Measurements from ENCODE around the gene RFC1. TPM values are rescaled to one million over a fixed set of nuclear protein-coding genes. Genes with fewer than 3 reads are reported as not detected.
"Not testable (repeated sequence)": the region's sequence is repeated elsewhere in the genome, so short reads cannot be mapped to it uniquely, and the experiment has no call there.

RFC1 gene
- total RNA-seq, 2 donors from 2014 or later = 27.7 to 33.3 TPM

DNA sequence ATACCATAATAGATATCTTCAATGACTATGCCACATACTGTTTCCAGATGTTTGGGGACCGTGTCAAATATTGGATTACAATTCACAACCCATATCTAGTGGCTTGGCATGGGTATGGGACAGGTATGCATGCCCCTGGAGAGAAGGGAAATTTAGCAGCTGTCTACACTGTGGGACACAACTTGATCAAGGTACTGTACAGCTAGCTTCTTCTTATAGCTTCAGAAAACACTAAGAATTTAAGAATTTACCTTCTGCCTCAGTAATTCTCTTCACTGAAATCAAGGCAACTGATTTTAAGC, 41.4 kb upstream of the RFC1 start:
- H3K36me3 ChIP-seq = no peaks in the 10 kb centered on the region
- H3K4me3 ChIP-seq = no peak overlapping the region
- H3K4me1 ChIP-seq (replicated peaks) = no peaks in the 10 kb centered on the region
- intact Hi-C loops (cut with DNase I) = no loop called here
- no peaks in the 10 kb centered on the region for H3K27me3 ChIP-seq (replicated peaks; ENCODE audit: insufficient read depth)
- no peak overlapping the region for H3K27ac ChIP-seq
- 60% methylated on average over 1 of the region's 1 CpG for WGBS
- no peak for DNase-seq (ENCODE audit: low spot score)
- H3K9me3 ChIP-seq = no peaks in the 10 kb centered on the region
- TF ChIP-seq POLR2AphosphoS5 (IDR thresholded peaks at IDR 0.05) (no peak), POLR2A (IDR thresholded peaks at IDR 0.05) (no peak)
- TF ChIP-seq, protein P1, sequence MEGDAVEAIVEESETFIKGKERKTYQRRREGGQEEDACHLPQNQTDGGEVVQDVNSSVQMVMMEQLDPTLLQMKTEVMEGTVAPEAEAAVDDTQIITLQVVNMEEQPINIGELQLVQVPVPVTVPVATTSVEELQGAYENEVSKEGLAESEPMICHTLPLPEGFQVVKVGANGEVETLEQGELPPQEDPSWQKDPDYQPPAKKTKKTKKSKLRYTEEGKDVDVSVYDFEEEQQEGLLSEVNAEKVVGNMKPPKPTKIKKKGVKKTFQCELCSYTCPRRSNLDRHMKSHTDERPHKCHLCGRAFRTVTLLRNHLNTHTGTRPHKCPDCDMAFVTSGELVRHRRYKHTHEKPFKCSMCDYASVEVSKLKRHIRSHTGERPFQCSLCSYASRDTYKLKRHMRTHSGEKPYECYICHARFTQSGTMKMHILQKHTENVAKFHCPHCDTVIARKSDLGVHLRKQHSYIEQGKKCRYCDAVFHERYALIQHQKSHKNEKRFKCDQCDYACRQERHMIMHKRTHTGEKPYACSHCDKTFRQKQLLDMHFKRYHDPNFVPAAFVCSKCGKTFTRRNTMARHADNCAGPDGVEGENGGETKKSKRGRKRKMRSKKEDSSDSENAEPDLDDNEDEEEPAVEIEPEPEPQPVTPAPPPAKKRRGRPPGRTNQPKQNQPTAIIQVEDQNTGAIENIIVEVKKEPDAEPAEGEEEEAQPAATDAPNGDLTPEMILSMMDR (IDR thresholded peaks at IDR 0.05) = no peak

GRCh38 chr4:39406763-39407583, 40.8 kb upstream of the RFC1 start, which contains the start of gene KLB:
KLB (plus strand) TSS chr4:39406930; CDS start chr4:39406950, 20 bp downstream.
- Histone ChIP-seq H3K27ac (no peak within 1 kb of the TSS), H3K36me3 (no peaks in the 10 kb centered on the region), H3K4me1 (replicated peaks) (no peaks in the 10 kb centered on the region), H3K4me3 (no peak within 1 kb of the TSS), H3K27me3 (replicated peaks; ENCODE audit: insufficient read depth) (no peaks in the 10 kb centered on the region), H3K9me3 (no peaks in the 10 kb centered on the region)
- 42% methylated on average over 12 of the region's 12 CpGs for WGBS
- intact Hi-C loops (cut with DNase I) = no loop called here
- TF ChIP-seq POLR2AphosphoS5 (IDR thresholded peaks at IDR 0.05) = no peak
- TF ChIP-seq, protein P1 (IDR thresholded peaks at IDR 0.05) = no peak
- TF ChIP-seq POLR2A (IDR thresholded peaks at IDR 0.05) = no peak
- no peak for DNase-seq (ENCODE audit: low spot score)

DNA sequence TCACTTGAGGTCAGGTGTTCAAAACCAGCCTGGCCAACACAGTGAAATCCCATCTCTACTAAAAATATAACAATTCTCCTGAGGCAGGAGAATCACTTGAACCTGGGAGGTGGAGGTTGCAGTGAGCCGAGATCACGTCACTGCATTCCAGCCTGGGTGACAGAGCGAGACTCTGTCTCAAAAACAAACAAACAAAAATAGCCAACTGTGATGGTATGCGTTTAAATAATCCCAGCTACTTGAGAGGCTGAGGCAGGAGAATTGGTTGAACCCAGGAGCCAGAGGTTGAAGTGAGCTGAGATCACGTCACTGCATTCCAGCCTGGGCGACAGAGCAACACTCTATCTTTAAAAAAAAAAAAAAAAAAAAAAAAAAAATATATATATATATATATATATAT, 35.5 kb upstream of the RFC1 start:
- H3K4me3 ChIP-seq; intact Hi-C loops (cut with DNase I); H3K27me3 ChIP-seq (replicated peaks; ENCODE audit: insufficient read depth); H3K27ac ChIP-seq; H3K9me3 ChIP-seq; H3K36me3 ChIP-seq; DNase-seq (ENCODE audit: low spot score); H3K4me1 ChIP-seq (replicated peaks): not testable (repeated sequence)
- WGBS = 62% methylated on average over 6 of the region's 6 CpGs

GRCh38 chr4:39394706-39395105, 28.5 kb upstream of the RFC1 start:
- no peaks in the 10 kb centered on the region for H3K4me1 ChIP-seq (replicated peaks)
- intact Hi-C loops (cut with DNase I) = no loop called here
- no peak overlapping the region for H3K27ac ChIP-seq
- no peaks in the 10 kb centered on the region for H3K9me3 ChIP-seq
- TF ChIP-seq POLR2A (IDR thresholded peaks at IDR 0.05) = no peak
- WGBS = 75% methylated on average over 3 of the region's 3 CpGs
- no peaks in the 10 kb centered on the region for H3K27me3 ChIP-seq (replicated peaks; ENCODE audit: insufficient read depth)
- no peak for DNase-seq (ENCODE audit: low spot score)
- no peaks in the 10 kb centered on the region for H3K36me3 ChIP-seq
- H3K4me3 ChIP-seq = no peak overlapping the region

DNA sequence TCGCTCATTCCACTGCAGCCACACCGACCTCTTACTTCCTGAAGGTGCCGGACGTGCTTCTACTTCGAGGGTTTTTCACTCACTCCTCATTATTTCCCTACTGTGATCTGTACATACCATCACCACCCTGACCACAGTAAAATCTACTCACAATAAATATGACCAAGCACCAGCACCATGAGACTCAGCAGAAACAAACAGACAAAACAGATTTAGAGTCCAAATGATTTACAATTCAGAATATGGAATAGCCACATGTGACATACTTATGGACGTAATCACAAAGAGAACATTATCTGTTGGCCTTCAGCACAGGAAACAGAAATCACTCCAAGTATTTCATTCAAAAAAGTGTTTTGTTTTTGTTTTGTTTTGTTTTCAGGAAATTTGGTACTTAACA, 24.4 kb upstream of the RFC1 start:
- intact Hi-C loops (cut with DNase I) = no loop called here
- WGBS = 73% methylated on average over 6 of the region's 6 CpGs
- no peaks in the 10 kb centered on the region for H3K27me3 ChIP-seq (replicated peaks; ENCODE audit: insufficient read depth)
- no peak overlapping the region for H3K27ac ChIP-seq
- TF ChIP-seq POLR2AphosphoS5 (IDR thresholded peaks at IDR 0.05) (no peak), POLR2A (IDR thresholded peaks at IDR 0.05) (no peak)
- TF ChIP-seq, protein P1 (IDR thresholded peaks at IDR 0.05) = no peak
- no peak overlapping the region for H3K4me3 ChIP-seq
- DNase-seq (ENCODE audit: low spot score) = no peak
- no peaks in the 10 kb centered on the region for H3K4me1 ChIP-seq (replicated peaks)
- H3K36me3 ChIP-seq = no peaks in the 10 kb centered on the region
- H3K9me3 ChIP-seq = no peaks in the 10 kb centered on the region

- Histone ChIP-seq H3K36me3 (no peaks in the 10 kb centered on the region), H3K9me3 (no peaks in the 10 kb centered on the region), H3K4me3 (no peak overlapping the region), H3K4me1 (replicated peaks) (no peaks in the 10 kb centered on the region), H3K27ac (no peak overlapping the region), H3K27me3 (replicated peaks; ENCODE audit: insufficient read depth) (no peaks in the 10 kb centered on the region)
- DNase-seq (ENCODE audit: low spot score) = no peak
- WGBS = 88% methylated on average over 11 of the region's 11 CpGs
- intact Hi-C loops (cut with DNase I) = no loop called here
- TF ChIP-seq, protein P1 (IDR thresholded peaks at IDR 0.05) = no peak
- TF ChIP-seq POLR2AphosphoS5 (IDR thresholded peaks at IDR 0.05) = no peak
Measured at GRCh38 chr4:39384563-39384962, 18.4 kb upstream of the RFC1 start.

Measured in prostate gland (tissue), 2 donors.